GM18499 (cell line): ENCODE results near the gene PTPRCAP.

ENCODE experiments used
- ATAC-seq: cut with Tn5 transposase; IDR thresholded peaks from one replicate; pipeline ENCODE4 v1.9.1; 2021; ENCODE audit warnings: moderate number of reproducible peaks; ENCODE audit not compliant: insufficient read depth, unreplicated experiment

The PTPRCAP gene

DNA sequence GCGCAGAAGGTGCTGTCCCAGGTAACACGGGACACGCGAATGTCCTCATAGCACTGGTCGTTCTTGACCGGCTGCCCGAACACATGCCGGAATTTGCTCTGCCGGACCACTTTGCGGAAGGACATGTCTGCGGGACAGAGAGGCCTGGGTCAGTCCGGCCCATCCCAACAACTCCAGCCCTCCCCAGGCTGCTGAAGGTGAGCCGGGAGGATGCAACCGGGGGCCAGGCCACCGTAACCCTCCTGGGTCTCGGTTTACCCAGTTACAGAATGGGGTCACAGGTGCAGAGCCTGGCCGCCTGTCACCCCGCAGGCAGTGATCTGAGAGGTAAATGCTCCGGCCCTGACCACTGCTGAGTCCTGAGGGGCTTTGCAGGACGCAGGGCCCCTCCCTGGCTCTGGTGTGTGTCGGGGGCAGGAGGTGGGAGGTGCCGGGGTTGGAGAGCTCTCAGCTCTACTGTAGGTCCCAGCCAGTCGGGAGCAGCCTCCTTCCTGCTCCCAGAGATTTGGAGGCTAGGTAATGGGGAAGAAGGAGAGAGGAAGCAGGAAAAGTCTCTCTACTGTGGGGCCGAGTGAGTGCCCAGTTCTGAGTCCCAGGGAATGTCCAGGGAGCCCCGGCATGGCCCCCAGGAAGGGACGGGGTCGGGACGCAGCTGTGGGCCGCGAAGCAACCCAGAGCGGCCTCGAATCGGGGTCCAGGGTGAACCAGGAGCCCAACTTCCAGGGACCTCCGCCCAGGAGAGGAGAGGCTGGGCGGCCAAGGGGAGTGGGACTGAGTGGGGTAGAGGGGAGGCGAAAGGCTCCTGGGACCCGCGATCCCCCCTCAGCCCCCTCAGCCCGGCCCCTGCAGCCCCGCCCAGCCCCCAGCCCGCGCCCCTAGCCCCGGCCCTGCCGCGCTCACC lies 5.3 kb upstream of the PTPRCAP start:
- no peak for ATAC-seq

DNA sequence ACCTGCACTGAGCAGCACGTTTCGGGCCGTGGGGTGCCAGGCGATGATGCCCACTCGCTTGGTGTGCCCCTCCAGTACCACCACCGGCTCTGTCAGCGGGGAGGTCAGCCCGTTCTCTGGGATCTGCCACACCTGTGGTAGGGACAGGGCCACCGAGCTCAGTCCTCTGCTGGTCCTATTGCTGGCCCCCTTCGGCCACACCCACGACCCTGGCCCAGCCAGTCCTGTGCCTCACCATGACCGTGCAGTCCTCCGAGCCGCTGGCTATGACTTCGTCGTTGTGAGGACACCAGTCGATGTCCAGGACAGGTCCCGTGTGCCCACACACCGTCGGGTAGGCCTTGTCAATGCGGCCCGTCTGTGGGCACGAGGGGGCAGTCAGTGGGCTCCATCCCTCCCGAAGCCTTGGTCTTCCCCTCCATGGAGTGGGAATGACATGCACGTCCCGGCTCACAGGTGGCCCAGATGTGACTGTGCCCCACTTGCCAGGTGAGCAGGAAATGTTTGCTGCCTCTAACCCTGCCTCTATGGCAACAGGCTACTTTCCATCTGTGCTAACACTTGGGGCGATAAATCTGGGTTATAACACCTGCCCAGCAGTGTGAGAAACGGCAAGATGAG lies 4.4 kb upstream of the PTPRCAP start:
- ATAC-seq, result no peak

DNA sequence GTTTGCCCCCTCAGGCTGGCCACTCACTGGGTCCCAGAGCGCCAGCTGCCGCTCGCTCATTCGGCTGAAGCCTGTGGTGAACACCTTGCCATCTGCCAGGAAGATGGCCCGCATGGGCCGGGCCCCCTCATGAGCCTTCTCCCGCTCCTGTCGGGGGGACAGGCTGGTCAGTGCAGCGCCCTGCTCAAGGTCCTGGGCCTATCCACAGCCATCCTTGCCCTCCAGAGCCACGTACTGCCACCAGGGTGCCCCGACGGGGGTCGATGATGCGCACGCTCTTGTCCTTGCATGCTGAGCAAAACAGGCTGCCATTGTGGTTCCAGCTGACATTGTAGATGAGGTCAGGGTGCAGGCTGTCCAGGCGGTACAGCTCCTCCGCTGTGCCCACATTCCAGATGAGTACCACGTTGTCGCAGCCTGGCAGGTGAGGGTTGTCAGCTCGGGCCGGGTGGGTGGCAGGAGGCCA lies 3.6 kb upstream of the PTPRCAP start:
- ATAC-seq, result no peak

DNA sequence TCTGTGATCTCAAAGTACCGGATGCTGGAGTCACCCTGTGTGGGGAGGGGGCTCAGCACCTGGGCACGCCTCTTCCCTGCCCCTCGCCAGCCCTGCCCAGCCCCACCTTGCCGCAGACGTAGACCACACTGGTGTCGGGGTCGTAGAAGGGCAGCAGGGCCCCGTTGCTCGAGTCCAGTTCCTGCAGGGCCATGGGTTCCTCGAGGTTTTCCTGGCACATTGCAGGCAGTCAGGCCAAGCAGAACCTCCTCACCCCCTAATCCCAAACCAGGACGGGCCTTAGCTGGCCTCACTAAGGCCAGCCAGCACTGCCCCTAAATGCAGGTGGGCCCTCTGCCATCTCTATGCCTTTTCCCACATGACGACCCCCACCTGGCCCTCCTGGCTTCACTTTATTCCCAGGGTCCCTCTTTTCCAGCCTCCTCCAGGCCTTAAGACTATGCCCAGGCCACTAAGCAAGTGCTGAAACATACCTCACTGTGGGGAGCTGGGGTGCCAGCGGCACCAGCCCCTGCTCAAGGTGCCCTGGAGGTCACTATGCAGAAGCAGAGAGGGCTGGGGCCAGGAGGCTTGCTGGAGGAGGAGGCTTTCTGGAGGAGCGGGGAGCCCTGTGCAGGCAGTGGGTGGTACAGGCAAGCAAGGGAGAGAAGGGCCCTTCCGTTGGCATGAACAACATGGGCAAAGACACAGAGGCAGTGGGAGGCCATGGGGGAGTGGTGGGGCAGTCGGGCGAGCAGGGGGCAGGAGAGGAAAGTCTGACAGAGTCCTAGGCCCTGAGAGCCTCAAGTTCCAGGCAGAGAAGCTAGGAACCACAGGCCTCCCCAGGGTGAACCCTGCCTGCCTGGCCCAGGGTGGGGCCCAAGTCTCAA lies 3.0 kb upstream of the PTPRCAP start:
- ATAC-seq, result no peak

DNA sequence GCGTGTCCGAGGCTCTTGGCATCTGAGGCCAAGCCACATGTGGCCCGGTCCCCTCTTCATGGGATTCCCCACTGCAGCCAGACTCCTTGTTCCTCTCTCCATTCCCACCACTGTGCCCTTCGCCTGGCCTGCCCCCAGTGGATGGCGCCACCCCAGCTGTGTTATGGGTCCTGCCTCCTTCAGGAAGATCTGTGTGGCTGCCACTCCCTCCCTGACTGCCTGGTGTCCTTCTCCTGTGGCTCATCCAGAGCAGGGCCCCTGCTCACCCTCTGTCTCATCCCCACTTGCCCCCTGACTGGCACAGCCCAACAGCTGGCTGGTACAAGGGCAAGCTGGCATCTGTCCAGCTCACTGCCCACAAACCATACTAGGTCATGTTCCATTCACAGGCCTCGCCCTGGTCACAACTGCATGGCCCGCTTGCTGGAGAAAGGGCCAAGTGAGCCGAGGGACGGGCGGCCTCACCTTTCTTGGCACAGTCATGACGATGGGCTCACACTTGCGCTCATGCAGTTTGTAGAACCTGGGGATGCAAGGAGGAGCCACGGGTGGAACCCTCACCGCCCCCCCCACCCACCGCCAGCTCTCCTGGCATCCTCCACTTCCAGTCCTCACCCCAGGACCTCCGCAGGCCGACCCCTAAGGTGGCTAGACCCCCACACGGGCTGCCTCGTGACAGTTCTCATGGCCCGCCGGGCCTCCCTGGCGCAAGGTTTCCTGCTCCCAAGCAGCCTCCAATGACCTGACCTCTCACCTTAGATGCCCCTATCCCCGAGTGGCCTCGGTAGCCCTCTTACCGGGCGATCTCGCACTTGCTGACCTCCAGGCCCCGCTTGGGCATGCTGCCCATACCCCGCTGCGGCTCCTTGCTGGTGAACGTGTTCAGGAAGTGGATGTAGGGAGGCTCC lies 2.1 kb upstream of the PTPRCAP start:
- ATAC-seq, result no peak

DNA sequence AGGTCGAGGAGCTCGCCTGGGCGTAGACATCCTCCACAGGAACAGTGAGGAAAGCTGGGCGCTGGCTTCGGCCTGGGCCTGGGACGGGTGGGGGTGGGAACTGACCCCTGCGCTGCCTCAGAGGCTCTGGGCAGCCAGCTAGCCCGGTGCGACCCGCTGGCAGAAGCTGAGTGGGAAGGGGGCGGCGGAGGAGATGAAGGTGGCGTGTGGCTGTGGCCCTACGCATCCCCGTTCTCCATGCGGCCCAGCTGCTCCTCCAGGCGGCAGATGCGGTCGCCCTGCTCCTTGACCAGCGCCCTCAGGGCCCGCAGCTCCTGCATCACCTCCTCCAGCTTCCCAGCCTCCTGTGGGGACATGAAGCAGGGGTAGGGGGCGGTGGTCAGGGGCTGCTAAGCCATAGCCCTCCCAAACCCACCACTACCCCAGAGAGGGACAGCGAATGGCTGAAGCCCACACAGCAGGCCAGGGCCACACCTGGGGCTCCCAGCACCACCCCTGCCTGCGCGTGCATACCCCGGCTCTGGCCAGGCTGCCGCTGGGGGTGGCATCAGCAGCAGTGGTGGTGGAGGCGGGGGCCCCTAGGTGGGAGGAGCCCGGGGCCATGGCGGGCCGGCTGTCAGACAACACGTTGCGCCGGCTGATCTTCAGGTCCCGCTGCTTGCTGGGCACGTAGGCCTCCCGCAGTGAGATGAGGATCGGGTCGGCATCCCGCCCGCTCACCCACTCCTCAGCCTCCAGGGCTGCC lies 848 bp upstream of the PTPRCAP start:
- ATAC-seq, result no peak

DNA sequence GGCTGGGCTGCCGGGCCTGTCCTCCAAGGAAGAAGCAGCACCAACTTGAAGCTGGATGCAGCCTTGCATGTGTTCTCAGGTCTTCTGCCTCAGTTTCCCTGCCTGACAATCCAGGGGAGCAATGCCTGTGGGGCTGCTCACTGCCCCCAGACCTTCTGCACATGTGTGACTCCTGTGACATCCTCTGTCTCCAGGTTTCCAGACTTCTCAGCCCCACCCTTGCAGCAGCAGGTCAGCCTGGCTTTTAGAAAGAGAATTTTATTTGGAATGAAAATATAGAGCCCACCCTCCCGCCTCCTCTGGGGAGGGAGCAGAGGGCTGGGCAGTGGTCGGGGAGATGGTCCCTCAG lies 301 bp upstream of the PTPRCAP start:
- no peak for ATAC-seq

DNA sequence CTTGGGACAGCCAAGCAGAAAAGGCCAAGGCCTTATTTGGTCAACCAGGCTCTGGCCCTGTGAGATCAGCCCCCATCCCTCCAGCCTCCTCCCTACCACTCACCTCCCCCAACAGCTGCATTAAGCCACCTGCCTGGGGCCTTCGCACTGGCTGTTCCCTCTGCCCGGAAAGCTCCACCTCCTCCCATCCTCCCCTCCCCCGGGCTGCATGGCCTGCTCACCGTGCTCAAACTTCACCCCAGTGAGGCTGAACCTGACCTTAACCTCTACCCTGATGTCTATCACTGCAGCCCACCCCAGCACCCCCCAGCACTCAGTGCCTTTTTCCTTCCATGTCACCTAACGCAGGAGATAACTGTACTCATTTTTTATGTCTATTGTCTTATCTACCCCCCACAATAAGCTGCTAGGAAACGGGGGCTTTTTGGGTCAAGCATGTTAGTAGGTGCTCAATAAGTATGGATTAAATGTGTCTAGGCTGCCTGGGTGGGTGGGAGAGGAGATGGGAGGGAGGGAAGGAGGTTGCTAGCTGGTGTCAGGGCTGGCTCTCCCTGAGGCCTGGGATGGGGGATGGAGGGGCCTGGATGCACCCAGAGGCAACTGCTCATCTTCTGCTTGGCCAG lies 912 bp downstream of the PTPRCAP start:
- ATAC-seq, result no peak

DNA sequence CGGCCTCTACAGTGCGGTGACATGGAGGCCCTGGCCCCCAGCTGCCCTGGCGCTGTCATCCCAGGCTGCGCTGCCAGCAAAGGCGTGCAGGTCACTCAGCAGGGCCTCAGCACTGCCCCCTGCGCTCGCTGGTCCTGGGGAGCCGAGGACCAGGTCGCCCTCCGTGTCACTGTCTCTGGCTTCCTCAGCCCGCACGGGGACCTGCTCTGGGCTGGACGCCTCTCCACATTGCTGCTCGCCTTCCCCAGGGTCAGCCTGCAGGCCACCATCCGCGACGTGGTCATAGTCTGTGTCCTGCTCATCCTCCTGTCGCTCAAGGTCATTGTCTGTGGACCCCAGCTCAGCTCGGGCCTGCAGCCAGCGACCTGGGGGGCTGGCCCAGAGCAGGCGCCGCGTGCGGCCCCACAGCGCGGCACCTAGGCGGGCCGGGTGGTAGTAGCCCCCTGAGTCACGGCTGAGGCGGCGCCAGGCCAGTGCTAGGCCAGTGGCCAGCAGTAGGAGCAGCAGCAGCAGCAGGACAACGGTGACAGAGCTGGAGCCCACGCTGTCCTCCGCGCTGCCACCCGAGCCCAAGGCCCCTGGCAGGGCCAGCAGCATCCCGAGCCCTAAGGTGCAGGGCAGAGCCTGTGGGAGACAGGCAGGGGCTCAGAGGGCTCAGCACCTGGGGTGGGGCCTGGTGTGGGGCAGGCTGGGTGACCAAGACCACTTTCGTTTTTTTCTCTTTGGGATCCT lies 1.6 kb downstream of the PTPRCAP start:
- no peak for ATAC-seq

DNA sequence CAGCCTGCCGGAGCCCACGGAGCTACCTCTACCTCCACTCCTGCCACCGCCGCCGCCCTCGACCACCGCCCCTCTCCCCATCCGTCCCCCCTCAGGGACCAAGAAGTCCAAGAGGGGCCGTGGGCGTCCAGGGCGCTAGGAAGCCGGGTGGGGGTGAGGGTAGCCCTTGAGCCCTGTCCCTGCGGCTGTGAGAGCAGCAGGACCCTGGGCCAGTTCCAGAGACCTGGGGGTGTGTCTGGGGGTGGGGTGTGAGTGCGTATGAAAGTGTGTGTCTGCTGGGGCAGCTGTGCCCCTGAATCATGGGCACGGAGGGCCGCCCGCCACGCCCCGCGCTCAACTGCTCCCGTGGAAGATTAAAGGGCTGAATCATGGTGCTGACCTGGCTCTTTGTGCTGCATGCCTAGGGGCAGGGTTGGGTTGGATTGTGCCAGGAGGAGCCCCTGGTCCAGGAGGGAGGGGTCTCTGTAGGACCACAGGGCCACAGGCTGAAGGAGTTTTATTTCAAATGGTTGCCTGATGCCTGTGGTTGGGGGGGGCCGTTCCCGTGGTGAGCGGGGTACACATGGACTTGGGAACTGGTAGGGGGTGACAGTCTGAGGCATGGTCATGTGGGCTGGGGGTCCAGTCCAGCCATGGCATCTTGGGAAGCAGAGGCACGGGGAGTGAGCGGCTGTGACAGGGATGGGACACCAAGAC lies 2.3 kb downstream of the PTPRCAP start:
- no peak for ATAC-seq

DNA sequence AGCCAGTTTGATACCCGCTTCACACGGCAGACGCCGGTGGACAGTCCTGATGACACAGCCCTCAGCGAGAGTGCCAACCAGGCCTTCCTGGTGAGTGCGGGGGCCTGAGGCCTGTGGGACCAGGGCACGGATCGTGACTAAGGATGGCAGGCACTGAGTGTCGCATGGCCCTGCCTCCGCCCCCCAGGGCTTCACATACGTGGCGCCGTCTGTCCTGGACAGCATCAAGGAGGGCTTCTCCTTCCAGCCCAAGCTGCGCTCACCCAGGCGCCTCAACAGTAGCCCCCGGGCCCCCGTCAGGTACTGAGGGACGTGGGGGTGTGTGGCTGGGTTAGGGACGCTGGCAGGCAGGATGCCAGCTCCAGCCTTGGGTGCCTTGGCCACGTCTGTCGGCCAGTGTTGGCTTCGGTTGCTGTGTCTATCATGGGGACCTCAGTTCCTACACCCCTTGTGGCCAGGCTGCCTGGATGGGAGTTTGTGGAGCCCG lies 3.0 kb downstream of the PTPRCAP start:
- ATAC-seq, result no peak

DNA sequence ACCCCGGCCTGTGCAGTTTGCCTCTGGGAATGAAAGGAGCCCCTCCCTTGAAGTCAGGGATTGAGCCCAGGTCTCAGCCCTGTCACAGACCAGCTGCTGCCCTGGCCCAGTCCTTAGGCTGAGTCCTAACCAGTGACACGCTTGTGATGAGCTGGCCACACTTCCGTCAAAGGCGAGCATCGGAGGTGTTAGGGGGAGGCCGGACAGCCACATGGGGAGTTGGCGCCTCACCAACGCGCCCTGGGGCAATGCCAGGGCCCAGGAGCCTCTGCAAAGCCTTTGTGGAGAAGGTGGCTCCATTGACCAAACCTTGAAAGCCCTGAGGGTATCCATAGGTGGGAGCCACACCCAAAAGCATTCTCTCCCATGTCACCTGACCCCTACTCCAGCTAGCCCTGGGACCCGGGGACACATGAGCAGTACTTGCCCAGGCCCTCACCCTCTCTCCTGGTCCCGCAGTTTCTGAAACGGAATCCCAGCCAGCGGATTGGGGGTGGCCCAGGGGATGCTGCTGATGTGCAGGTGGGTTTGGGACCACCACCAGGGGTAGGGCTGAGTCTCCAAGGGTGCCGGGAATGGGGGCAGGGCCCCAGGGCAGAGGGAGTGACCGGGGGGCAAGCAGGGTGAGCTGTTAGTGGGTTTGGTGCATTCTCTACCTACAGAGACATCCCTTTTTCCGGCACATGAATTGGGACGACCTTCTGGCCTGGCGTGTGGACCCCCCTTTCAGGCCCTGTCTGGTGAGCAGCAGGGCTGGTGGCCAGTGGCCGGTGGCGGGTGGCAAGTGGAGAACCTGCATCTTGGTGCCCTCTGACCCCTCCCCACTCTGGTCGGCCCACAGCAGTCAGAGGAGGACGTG lies 3.7 kb downstream of the PTPRCAP start:
- ATAC-seq, result no peak

DNA sequence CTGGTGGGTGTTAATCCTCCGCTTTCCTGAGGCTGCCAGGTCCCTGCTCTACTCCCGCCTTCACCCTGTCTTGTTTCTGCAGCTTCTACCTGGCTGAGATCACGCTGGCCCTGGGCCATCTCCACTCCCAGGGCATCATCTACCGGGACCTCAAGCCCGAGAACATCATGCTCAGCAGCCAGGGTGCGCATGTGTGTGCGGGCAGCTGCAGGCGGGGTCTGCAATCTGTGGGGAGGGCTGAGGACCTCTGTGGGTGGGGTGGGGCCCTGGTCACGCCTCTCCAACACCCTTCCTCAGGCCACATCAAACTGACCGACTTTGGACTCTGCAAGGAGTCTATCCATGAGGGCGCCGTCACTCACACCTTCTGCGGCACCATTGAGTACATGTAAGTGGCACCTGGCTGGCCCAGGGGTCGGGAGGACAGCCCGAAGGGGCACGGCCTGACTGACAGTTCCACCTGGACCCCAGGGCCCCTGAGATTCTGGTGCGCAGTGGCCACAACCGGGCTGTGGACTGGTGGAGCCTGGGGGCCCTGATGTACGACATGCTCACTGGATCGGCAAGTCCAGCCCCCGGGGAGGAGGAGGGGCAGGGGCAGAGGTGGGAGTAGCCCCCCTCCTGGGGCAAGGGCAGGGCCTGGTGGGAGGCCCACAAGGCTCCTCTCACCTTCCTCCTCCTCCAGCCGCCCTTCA lies 4.7 kb downstream of the PTPRCAP start:
- ATAC-seq, result no peak

DNA sequence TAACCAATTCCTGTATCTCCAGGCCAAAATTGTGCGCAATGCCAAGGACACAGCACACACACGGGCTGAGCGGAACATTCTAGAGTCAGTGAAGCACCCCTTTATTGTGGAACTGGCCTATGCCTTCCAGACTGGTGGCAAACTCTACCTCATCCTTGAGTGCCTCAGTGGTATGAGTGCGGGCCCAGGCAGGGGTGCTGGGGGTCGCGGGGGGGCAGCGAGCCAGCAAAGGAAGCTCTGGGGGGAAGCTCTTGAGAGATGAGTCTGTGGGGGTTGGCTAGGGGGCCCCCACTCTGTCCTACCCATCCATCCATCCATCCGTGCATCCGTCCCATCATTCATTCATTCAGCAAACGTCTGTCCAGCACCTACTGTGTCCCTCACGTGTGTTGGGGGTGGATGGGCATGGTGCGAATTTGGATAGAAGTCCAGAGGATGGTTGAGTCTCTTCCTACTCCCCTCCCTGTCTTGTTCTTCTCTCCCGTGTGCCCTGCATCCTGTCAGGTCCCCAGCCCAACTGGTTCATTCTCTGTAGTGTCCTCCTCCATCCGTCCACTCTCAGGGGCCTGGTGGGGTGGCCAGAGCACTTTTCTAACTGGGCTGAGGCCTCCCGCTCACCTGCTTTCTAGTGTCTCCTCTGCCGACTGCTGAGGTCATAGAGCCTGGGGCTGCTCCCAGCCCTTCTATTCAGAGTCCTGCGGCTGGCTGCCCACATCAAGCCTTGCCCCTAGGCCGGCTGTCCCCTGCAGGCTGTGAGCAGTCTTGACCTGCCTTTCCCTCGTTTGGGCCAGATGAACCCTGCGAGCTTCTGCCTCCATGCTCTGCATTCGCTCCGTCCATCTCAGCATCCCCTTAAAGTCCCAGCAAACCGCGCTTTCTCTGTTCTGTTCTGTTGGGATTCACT lies 5.9 kb downstream of the PTPRCAP start:
- ATAC-seq, result no peak

DNA sequence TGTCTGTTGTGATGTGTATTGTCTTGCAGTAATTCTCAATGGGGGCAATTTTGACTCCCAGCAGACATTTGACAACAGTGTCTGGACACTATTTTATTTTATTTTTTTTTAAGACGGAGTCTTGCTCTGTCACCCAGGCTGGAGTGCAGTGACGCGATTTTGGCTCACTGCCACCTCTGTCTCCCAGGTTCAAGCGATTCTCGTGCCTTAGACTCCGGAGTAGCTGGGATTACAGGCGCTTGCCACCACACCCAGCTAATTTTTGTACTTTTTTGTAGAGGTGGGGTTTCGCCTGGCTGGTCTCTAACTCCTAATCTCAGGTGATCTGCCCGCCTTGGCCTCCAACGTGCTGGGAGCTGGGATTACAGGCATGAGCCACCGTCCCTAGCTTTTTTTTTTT lies 7.8 kb downstream of the PTPRCAP start:
- no peak for ATAC-seq
